AG10803 (cell line): ENCODE data around the gene FBN1.

Source experiments
- DNase-seq: peaks from one replicate; pipeline ENCODE4 v3.0.0; 2010; ENCODE audit warnings: low read depth
- H3K4me3 ChIP-seq: 2 replicates; pipeline ENCODE4 v1.5.1; 2011; ENCODE audit warnings: mild to moderate bottlenecking, low read length, control low read depth
- CTCF ChIP-seq: conservative IDR thresholded peaks from 2 replicates; pipeline ENCODE4 v1.5.1; 2011; ENCODE audit warnings: mild to moderate bottlenecking, low read length, control low read depth, inconsistent platforms

Gene FBN1

GRCh38 chr15:48671103-48672022, 25.9 kb upstream of the FBN1 start:
- 0 out of 2 replicates have a peak, but pooled peaks have one; percentile 13 for TF ChIP-seq CTCF
- DNase-seq = peak; percentile 89
- H3K4me3 ChIP-seq = no peak overlapping the region

- peak; percentile 79 for DNase-seq
- TF ChIP-seq CTCF = no peak
These were observed 22.2 kb upstream of the FBN1 start for GRCh38 chr15:48667701-48668100.

GRCh38 chr15:48664436-48664835, 18.9 kb upstream of the FBN1 start:
- no peak for DNase-seq

More at GRCh38 chr15:48667701-48668100, 22.2 kb upstream of the FBN1 start:
- H3K4me3 ChIP-seq = no peak overlapping the region

DNA sequence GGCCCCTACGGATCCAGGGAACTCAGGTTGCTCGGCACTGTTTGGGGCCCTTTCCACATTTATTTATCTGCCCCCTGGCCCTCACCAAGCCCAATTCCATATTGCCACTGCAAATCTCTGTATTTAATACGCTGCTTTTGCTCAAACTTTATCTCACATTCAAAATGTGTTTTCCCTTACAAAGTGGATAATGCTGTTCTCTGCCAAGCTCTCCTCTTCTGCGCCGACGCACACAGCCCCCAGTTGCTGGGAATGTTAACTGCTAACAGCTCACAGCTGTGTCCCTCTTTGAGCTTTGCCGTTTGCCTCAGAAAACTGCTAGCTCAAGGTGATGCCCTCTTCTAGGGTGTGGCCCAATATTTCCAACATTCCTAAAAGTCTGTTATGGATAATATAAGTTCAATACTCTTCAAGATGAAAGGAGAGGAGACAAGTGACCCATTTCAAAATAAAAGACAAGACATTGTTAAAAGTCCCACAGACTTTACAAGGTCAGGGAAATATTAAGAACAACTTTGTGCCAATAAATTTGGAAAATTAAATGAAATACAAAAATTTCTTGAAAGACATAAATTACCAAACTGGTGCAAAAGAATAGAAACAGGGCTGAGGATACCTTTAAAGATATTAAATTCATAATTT, 12.6 kb upstream of the FBN1 start:
- no peak overlapping the region for H3K4me3 ChIP-seq
- no peak for TF ChIP-seq CTCF
- no peak for DNase-seq

More at GRCh38 chr15:48664436-48664835, 18.9 kb upstream of the FBN1 start:
- TF ChIP-seq CTCF = no peak
- H3K4me3 ChIP-seq = no peak overlapping the region

DNA sequence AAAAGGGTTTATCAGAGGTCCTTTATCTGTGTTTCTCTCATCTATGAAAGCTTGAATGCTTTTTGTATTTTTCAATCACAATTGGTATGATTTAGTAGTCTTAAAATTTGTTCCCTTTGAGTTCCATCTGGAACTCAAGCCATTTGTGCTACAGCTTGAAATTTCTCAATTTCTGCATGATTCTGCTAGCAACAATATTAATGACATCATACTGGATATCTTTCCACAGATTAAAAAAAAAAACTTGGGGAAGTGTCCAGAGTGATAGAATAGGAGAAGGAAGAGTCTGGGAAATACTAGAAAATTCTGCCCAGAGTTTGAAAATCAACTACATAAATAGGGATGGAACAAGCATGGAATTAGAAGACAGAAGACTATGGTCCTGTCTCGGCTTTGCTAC, 9.3 kb upstream of the FBN1 start:
- DNase-seq = no peak
- no peak for TF ChIP-seq CTCF
- H3K4me3 ChIP-seq = no peak overlapping the region

- no peak overlapping the region for H3K4me3 ChIP-seq
- no peak for DNase-seq
- TF ChIP-seq CTCF = no peak
These were observed 8.6 kb upstream of the FBN1 start for GRCh38 chr15:48653913-48654670.
